K562 (cell line): ENCODE results near the gene CSPG5. TPM values are rescaled to one million over a fixed set of nuclear protein-coding genes. Genes with fewer than 3 reads are reported as not detected.

Source experiments
- BACH1 ChIP-seq: fragments of 200-800 bp; sonication (Bioruptor generic); IDR thresholded peaks from 2 replicates; pipeline ENCODE4 v1.6.1; 2016; ENCODE audit warnings: missing genetic modification characterization, missing compliant biosample characterization
- CHD7 ChIP-seq: fragments of 200-600 bp; sonication (generic); IDR thresholded peaks from one replicate; pipeline ENCODE4 v1.6.1; 2012; ENCODE audit warnings: mild to moderate bottlenecking, low read depth, low read length, inconsistent platforms
- GATAD2B ChIP-seq: fragments of 450-650 bp; IDR thresholded peaks from 2 replicates; pipeline ENCODE4 v1.6.1; 2017; ENCODE audit warnings: mild to moderate bottlenecking, borderline replicate concordance
- GTF2E2 ChIP-seq: fragments of 200-800 bp; sonication (Bioruptor generic); IDR thresholded peaks from 2 replicates; pipeline ENCODE4 v1.6.1; 2016; ENCODE audit warnings: missing genetic modification characterization, missing compliant biosample characterization
- HLTF ChIP-seq: fragments of 450-650 bp; IDR thresholded peaks from 2 replicates; pipeline ENCODE4 v1.6.1; 2016
- KAT8 ChIP-seq: fragments of 450-650 bp; IDR thresholded peaks from 2 replicates; pipeline ENCODE4 v1.6.1; 2016; ENCODE audit warnings: low read depth, mild to moderate bottlenecking
- KLF10 ChIP-seq: fragments of 250-450 bp; sonication (Bioruptor Pico); IDR thresholded peaks from 2 replicates; pipeline ENCODE4 v1.6.1; 2021; ENCODE audit warnings: matching md5 sums
- L3MBTL2 ChIP-seq: fragments of 450-650 bp; IDR thresholded peaks from 2 replicates; pipeline ENCODE4 v1.6.1; 2016; ENCODE audit warnings: mild to moderate bottlenecking, moderate library complexity
- NRF1 ChIP-seq, 2 experiments: fragments of 450-650 bp; IDR thresholded peaks in 1 of 2; conservative IDR thresholded peaks in 1 of 2; 2 replicates each; pipeline ENCODE4 v1.6.1; 2014; ENCODE audit warnings: mild to moderate bottlenecking in 2 of 2
- PKNOX1 ChIP-seq: fragments of 450-650 bp; IDR thresholded peaks from 2 replicates; pipeline ENCODE4 v1.6.1; 2016
- SMARCB1 ChIP-seq: IDR thresholded peaks from 2 replicates; pipeline ENCODE4 v1.6.1; 2011; ENCODE audit warnings: improper control_type of control experiment, low read depth; ENCODE audit not compliant: insufficient read length
- SNRNP70 ChIP-seq: fragments of 200-400 bp; formaldehyde crosslinking; optimal IDR thresholded peaks from 2 replicates; pipeline ENCODE3; 2017; ENCODE audit warnings: low read depth, low read length
- U2AF2 ChIP-seq: fragments of 200-400 bp; formaldehyde crosslinking; optimal IDR thresholded peaks from 2 replicates; pipeline ENCODE3; 2017; ENCODE audit warnings: low read depth, mild to moderate bottlenecking, low read length
- VEZF1 ChIP-seq: fragments of 200-800 bp; sonication (Bioruptor generic); IDR thresholded peaks from 2 replicates; pipeline ENCODE4 v1.6.1; 2017; ENCODE audit warnings: missing genetic modification characterization, missing compliant biosample characterization
- polyA plus RNA-seq, 8 experiments: library from polyadenylated mRNA; depleted of rRNA in 4 of 8; stranded (reverse) in 5 of 8; unstranded in 3 of 8; fragments of >200 nt; fragmentation: Nextera tagmentation in 2 of 8; fragmentation: Illumina TruSeq in 1 of 8; extraction: Ambion mirVana in 2 of 8; extraction: Trizol in 1 of 8; gene quantifications; 2 replicates each; pipeline versions ENCODE4 v1.2.1 to v1.2.3, GENCODE V29; 2011 to 2014; ENCODE audit warnings: inconsistent platforms in 1 of 8, missing spikeins in 1 of 8
- total RNA-seq, 7 experiments: library from RNA; depleted of rRNA in 6 of 7; stranded (reverse); fragments of >200 nt in 6 of 7; fragmentation: Illumina TruSeq in 2 of 7; extraction: Trizol in 2 of 7; gene quantifications; 2 replicates each; pipeline versions ENCODE4 v1.2.1 to v1.2.3, GENCODE V29; 2011 to 2021; ENCODE audit warnings: low replicate concordance in 1 of 7

CSPG5 gene
- total and polyA plus RNA-seq, 9 of the 15 experiments (the other 6 are each of a cell fraction or from before 2014, with no cell fraction given) = 0.06 to 3.3 (median 2.4) TPM

- TF ChIP-seq PKNOX1 (no peak), L3MBTL2 (peak; percentile 45), SMARCB1 (no peak), VEZF1 (CRISPR knock-in tag) (peak; percentile 16), KAT8 (no peak), NRF1 (conservative IDR thresholded peaks at IDR 0.05 in 1 of 2, IDR thresholded peaks at IDR 0.05 in 1 of 2) (no peak), GTF2E2 (tag) (no peak), GATAD2B (peak; percentile 25; the same call in 1 of the 2 replicates), BACH1 (no peak), CHD7 (no peak), KLF10 (CRISPR knock-in tag) (no peak), SNRNP70 (no peak), U2AF2 (no peak), HLTF (no peak)
These were observed at the start of gene CSPG5 (continued) for GRCh38 chr3:47578691-47579632.
